ENCODE data around the gene PLXDC2.

PLXDC2 gene

GRCh38 chr10:19941206-19941880 lies 125.1 kb downstream of the PLXDC2 start:
- DNase-seq, result no peak
- in situ Hi-C loops (cut with HindIII; ENCODE audit: low pct_ligation_motif_present, low sequenced_read_pairs), result no loop called here
- H3K4me3 ChIP-seq (ENCODE audit: low read depth, low read length), result no peak overlapping the region
- H3K36me3 ChIP-seq (replicated peaks), result no peaks in the 10 kb centered on the region
- H3K27ac ChIP-seq, result no peak overlapping the region
- no peak for TF ChIP-seq CTCF (IDR thresholded peaks at IDR 0.05; ENCODE audit: low read depth, low read length, missing control alignments)
- no peaks in the 10 kb centered on the region for H3K27me3 ChIP-seq (replicated peaks)

- in situ Hi-C loops (cut with HindIII; ENCODE audit: low pct_ligation_motif_present, low sequenced_read_pairs), result no loop called here
- DNase-seq, result no peak
- H3K4me3 ChIP-seq (ENCODE audit: low read depth, low read length), result no peak overlapping the region
- TF ChIP-seq CTCF (IDR thresholded peaks at IDR 0.05; ENCODE audit: low read depth, low read length, missing control alignments), result no peak
- no peaks in the 10 kb centered on the region for H3K27me3 ChIP-seq (replicated peaks)
- H3K27ac ChIP-seq, result no peak overlapping the region
- H3K36me3 ChIP-seq (replicated peaks), result no peaks in the 10 kb centered on the region
Observed at GRCh38 chr10:19944911-19945663, 128.9 kb downstream of the PLXDC2 start.

GRCh38 chr10:19946245-19946644 lies 130.0 kb downstream of the PLXDC2 start:
- no peak for TF ChIP-seq CTCF (IDR thresholded peaks at IDR 0.05; ENCODE audit: low read depth, low read length, missing control alignments)
- Histone ChIP-seq H3K27ac (no peak overlapping the region), H3K36me3 (replicated peaks) (no peaks in the 10 kb centered on the region), H3K27me3 (replicated peaks) (no peaks in the 10 kb centered on the region), H3K4me3 (ENCODE audit: low read depth, low read length) (no peak overlapping the region)
- no peak for DNase-seq
- in situ Hi-C loops (cut with HindIII; ENCODE audit: low pct_ligation_motif_present, low sequenced_read_pairs), result no loop called here

GRCh38 chr10:19946791-19947190 lies 130.6 kb downstream of the PLXDC2 start:
- Histone ChIP-seq H3K36me3 (replicated peaks) (no peaks in the 10 kb centered on the region), H3K4me3 (ENCODE audit: low read depth, low read length) (no peak overlapping the region), H3K27ac (no peak overlapping the region), H3K27me3 (replicated peaks) (no peaks in the 10 kb centered on the region)
- no peak for TF ChIP-seq CTCF (IDR thresholded peaks at IDR 0.05; ENCODE audit: low read depth, low read length, missing control alignments)
- DNase-seq, result no peak
- in situ Hi-C loops (cut with HindIII; ENCODE audit: low pct_ligation_motif_present, low sequenced_read_pairs), result no loop called here

GRCh38 chr10:19947215-19947614 lies 131.0 kb downstream of the PLXDC2 start:
- no peak overlapping the region for H3K27ac ChIP-seq
- TF ChIP-seq CTCF (IDR thresholded peaks at IDR 0.05; ENCODE audit: low read depth, low read length, missing control alignments), result no peak
- H3K4me3 ChIP-seq (ENCODE audit: low read depth, low read length), result no peak overlapping the region
- in situ Hi-C loops (cut with HindIII; ENCODE audit: low pct_ligation_motif_present, low sequenced_read_pairs), result no loop called here
- no peak for DNase-seq
- no peaks in the 10 kb centered on the region for H3K36me3 ChIP-seq (replicated peaks)
- no peaks in the 10 kb centered on the region for H3K27me3 ChIP-seq (replicated peaks)
